Neutrophil (primary cell): Measurements from ENCODE around the gene RPS8.
"Not testable (repeated sequence)": the region's sequence is repeated elsewhere in the genome, so short reads cannot be mapped to it uniquely, and the experiment has no call there.

Source experiments
- H3K27ac ChIP-seq: fragments of 200-600 bp; sonication (generic); 2 replicates; pipeline ENCODE4 v1.5.1; 2016; ENCODE audit warnings: mild to moderate bottlenecking, moderate library complexity
- H3K27me3 ChIP-seq: fragments of 200-600 bp; sonication (generic); 2 replicates; pipeline ENCODE4 v1.6.0; 2016; ENCODE audit warnings: mild to moderate bottlenecking
- H3K36me3 ChIP-seq: fragments of 200-600 bp; sonication (generic); 2 replicates; pipeline ENCODE4 v1.5.1; 2017
- H3K4me1 ChIP-seq, 2 experiments: fragments of 200-600 bp in 1 of 2; sonication (generic) in 1 of 2; 1 replicate in 1 of 2; 2 replicates in 1 of 2; pipeline versions ENCODE4 v1.5.1 to v1.6.1; 2013 to 2016; ENCODE audit warnings: low read depth in 1 of 2, low read length in 1 of 2, mild to moderate bottlenecking in 1 of 2, moderate library complexity in 1 of 2; ENCODE audit not compliant: control insufficient read depth in 1 of 2, insufficient read depth in 1 of 2
- H3K4me3 ChIP-seq, 2 experiments: fragments of 200-600 bp in 1 of 2; sonication (generic) in 1 of 2; 1 replicate in 1 of 2; 2 replicates in 1 of 2; pipeline ENCODE4 v1.5.1; 2013 to 2016; ENCODE audit warnings: low read depth in 1 of 2, low read length in 1 of 2, mild to moderate bottlenecking in 1 of 2, moderate library complexity in 1 of 2
- H3K9me3 ChIP-seq: fragments of 200-600 bp; sonication (generic); 2 replicates; pipeline ENCODE4 v1.5.1; 2016
- TF ChIP-seq, protein P1 (sequence below): fragments of 200-600 bp; sonication (generic); IDR thresholded peaks from 2 replicates; pipeline ENCODE4 v1.5.1; 2016; ENCODE audit warnings: antibody characterized with exemption

RPS8 gene

DNA sequence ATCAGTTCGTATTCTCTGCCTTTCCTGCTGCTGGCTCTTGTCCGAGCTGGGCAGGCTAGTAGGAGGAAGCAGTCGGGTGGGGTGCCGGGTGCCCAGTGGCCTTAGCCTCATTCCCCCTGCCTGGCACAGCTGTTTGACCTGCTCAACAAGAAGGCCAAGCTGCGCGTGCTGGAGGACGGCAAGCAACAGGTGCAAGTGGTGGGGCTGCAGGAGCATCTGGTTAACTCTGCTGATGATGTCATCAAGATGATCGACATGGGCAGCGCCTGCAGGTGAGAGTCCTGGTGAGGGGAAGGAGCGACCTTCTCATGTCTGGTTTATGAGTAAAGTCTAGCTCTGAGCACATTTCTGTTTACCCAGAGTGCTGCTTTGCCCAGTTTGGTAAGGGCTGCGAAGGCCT, 16.3 kb upstream of the RPS8 start:
- H3K27me3 ChIP-seq, result no peaks in the 10 kb centered on the region
- H3K4me1 ChIP-seq, result no peaks in the 10 kb centered on the region
- H3K27ac ChIP-seq, result no peak overlapping the region
- peaks cover 97% of the 10 kb centered on the region for H3K36me3 ChIP-seq
- H3K9me3 ChIP-seq, result no peaks in the 10 kb centered on the region
- TF ChIP-seq, protein P1, sequence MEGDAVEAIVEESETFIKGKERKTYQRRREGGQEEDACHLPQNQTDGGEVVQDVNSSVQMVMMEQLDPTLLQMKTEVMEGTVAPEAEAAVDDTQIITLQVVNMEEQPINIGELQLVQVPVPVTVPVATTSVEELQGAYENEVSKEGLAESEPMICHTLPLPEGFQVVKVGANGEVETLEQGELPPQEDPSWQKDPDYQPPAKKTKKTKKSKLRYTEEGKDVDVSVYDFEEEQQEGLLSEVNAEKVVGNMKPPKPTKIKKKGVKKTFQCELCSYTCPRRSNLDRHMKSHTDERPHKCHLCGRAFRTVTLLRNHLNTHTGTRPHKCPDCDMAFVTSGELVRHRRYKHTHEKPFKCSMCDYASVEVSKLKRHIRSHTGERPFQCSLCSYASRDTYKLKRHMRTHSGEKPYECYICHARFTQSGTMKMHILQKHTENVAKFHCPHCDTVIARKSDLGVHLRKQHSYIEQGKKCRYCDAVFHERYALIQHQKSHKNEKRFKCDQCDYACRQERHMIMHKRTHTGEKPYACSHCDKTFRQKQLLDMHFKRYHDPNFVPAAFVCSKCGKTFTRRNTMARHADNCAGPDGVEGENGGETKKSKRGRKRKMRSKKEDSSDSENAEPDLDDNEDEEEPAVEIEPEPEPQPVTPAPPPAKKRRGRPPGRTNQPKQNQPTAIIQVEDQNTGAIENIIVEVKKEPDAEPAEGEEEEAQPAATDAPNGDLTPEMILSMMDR, result no peak
- no peak overlapping the region for H3K4me3 ChIP-seq

DNA sequence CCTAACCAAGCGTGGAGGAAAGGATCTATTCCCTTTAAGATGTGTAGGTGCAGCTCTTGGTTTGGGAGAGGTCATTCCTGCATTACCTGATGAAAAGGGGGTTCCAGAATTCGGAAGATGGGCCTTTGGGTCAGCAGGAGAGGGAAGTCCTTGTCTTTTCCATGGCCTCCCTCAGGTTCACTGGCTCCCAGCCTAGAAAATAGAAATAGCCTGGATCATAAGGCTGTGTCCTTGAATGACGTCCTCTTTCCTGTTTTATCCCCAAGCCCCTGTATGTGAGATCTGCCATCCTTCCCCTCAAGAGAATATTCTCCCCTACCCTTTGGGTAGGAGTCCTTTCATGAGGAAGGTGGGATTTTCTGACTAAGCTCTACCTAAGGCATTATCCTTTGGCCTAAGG, 14.5 kb upstream of the RPS8 start:
- Histone ChIP-seq H3K4me3 (no peak overlapping the region), H3K4me1 (no peaks in the 10 kb centered on the region), H3K36me3 (peaks cover 91% of the 10 kb centered on the region), H3K9me3 (no peaks in the 10 kb centered on the region), H3K27ac (no peak overlapping the region), H3K27me3 (no peaks in the 10 kb centered on the region)
- TF ChIP-seq, protein P1, result no peak

DNA sequence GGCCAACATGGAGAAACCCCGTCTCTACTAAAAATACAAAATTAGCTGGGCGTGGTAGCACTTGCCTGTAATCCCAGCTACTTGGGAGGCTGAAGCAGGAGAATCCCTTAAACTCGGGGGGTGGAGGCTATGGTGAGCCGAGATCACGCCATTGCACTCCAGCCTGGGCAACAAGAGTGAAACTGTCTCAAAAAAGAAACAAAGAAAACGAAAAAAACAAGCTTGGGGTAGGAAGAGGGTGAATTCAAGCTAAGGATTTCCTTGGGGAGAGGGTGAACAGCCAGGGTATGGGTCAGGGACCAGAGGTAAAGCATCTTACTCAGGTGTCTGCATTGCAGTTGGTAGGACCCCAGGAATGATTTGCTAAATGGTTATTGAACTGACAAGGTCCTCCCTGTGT, 8.9 kb upstream of the RPS8 start:
- peaks cover 66% of the 10 kb centered on the region for H3K36me3 ChIP-seq
- not testable (repeated sequence) for H3K27me3 ChIP-seq, H3K9me3 ChIP-seq, H3K4me3 ChIP-seq, H3K4me1 ChIP-seq, H3K27ac ChIP-seq

- peak overlapping the region; percentile 91 for H3K27ac ChIP-seq
- no peaks in the 10 kb centered on the region for H3K27me3 ChIP-seq
- no peaks in the 10 kb centered on the region for H3K9me3 ChIP-seq
- TF ChIP-seq, protein P1, result no peak
- H3K4me1 ChIP-seq, result peaks cover 19% of the 10 kb centered on the region in 2 experiments
- peaks cover 36% of the 10 kb centered on the region for H3K36me3 ChIP-seq
- peak overlapping the region; percentile 87 to 100 for H3K4me3 ChIP-seq
Observed at GRCh38 chr1:44775930-44776729, 790 bp downstream of the RPS8 start.

DNA sequence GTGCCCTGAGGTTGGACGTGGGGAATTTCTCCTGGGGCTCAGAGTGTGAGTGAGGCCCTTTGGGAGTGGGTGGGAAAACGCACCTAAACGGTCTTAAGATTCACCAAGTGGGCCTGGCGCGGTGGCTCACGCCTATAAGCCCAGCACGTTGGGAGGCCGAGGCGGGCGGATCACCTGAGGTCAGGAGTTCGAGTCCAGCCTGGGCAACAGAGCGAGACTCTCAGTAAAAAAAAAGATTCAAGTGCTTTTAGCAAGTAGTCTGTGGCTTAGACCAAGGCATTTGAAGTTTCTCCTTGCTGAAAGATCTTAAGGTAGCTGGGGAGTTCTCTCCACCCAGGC, 1.4 kb downstream of the RPS8 start:
- H3K4me1 ChIP-seq, result peaks cover 19% of the 10 kb centered on the region in 2 experiments
- peak overlapping the region; percentile 91 for H3K27ac ChIP-seq
- H3K4me3 ChIP-seq, result no peak overlapping the region
- no peaks in the 10 kb centered on the region for H3K9me3 ChIP-seq
- peaks cover 40% of the 10 kb centered on the region for H3K36me3 ChIP-seq
- no peaks in the 10 kb centered on the region for H3K27me3 ChIP-seq
- TF ChIP-seq, protein P1, result no peak

DNA sequence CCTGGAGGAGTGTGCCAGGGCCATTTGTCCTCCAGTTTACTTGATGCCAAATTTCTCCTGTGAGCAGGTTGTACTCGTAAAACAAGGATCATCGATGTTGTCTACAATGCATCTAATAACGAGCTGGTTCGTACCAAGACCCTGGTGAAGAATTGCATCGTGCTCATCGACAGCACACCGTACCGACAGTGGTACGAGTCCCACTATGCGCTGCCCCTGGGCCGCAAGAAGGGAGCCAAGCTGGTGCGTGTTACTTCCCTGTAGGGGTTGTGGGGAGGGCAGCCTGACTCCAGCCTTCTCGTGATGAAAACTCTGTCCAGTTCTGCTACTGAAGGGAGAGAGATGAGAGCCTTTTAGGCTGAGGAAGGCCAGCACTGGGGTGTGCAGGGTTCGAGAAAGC, 2.2 kb downstream of the RPS8 start:
- H3K27me3 ChIP-seq, result no peaks in the 10 kb centered on the region
- TF ChIP-seq, protein P1, result no peak
- no peaks in the 10 kb centered on the region for H3K9me3 ChIP-seq
- no peak overlapping the region for H3K4me3 ChIP-seq
- H3K36me3 ChIP-seq, result peaks cover 40% of the 10 kb centered on the region
- H3K4me1 ChIP-seq, result peaks cover 19% of the 10 kb centered on the region in 2 experiments
- peak overlapping the region; percentile 10 for H3K27ac ChIP-seq
